Aorta (tissue), 5 donors: ENCODE results near the gene HSPB9. TPM values are rescaled to one million over a fixed set of nuclear protein-coding genes. Genes with fewer than 3 reads are reported as not detected.
A peak's percentile ranks its signal among the peaks of the same experiment; 100 is the strongest.

ENCODE experiments used
- ATAC-seq: fragments of 200-7000 bp; cut with Tn5 transposase; one replicate; pipeline ENCODE4 v1.9.1; 2022; ENCODE audit warnings: moderate library complexity; ENCODE audit not compliant: low FRiP score
- DNase-seq, 2 donors: peaks; one replicate each; pipeline ENCODE4 v3.0.0-alpha.2; 2020
- H3K27ac ChIP-seq, 2 donors: one replicate each; pipeline ENCODE4 v1.5.1; 2013; ENCODE audit warnings: low read length in 2 of 2, mild to moderate bottlenecking in 2 of 2, moderate library complexity in 2 of 2, control low read depth in 1 of 2, inconsistent platforms in 1 of 2, low read depth in 1 of 2
- H3K27me3 ChIP-seq, 2 donors: one replicate each; pipeline ENCODE4 v1.6.1; 2013; ENCODE audit warnings: control low read depth in 1 of 2, low read length in 1 of 2, mild to moderate bottlenecking in 1 of 2, moderate library complexity in 1 of 2; ENCODE audit not compliant: insufficient read depth in 2 of 2, control insufficient read depth in 1 of 2
- H3K36me3 ChIP-seq, 2 donors: one replicate each; pipeline ENCODE4 v1.6.1; 2013; ENCODE audit warnings: control low read depth in 1 of 2, low read length in 1 of 2, mild to moderate bottlenecking in 1 of 2; ENCODE audit not compliant: insufficient read depth in 2 of 2, control insufficient read depth in 1 of 2
- H3K4me1 ChIP-seq, 2 donors: one replicate each; pipeline ENCODE4 v1.6.1; 2013; ENCODE audit warnings: low read length in 2 of 2, control low read depth in 1 of 2, mild to moderate bottlenecking in 1 of 2, moderate library complexity in 1 of 2; ENCODE audit not compliant: insufficient read depth in 2 of 2, control insufficient read depth in 1 of 2
- H3K4me3 ChIP-seq, 2 donors: one replicate each; pipeline ENCODE4 v1.5.1; 2013; ENCODE audit warnings: low read length in 2 of 2, control low read depth in 1 of 2, mild to moderate bottlenecking in 1 of 2
- H3K9me3 ChIP-seq: one replicate; pipeline ENCODE4 v1.6.1; 2013; ENCODE audit warnings: mild to moderate bottlenecking, low read length; ENCODE audit not compliant: control insufficient read depth
- WGBS, 2 donors: extraction: QIAGEN DNeasy Blood & Tissue Kit; methylation state at CpG; one replicate each; pipeline ENCODE4 v1.1.7; 2013; 5-methylcytosine and 5-hydroxymethylcytosine counted together
- intact Hi-C, 2 donors: fragments of 100-400 bp; cut with DNase I; formaldehyde crosslinking; loops; one replicate each; pipeline versions ENCODE4 v1.14.2 to v1.15.0; 2022
- polyA plus RNA-seq, 2 donors: library from polyadenylated mRNA; stranded (reverse); fragments of 200-250 nt; gene quantifications; one replicate each; pipeline ENCODE4 v1.2.3, GENCODE V29; 2013
- total RNA-seq, 2 donors: library from RNA; stranded (reverse); fragmentation: NEBNext Ultra II Directional; extraction: Animal tissue kit (Norgen Biotek cat#: 25700); gene quantifications; one replicate each; pipeline ENCODE4 v1.2.1, GENCODE V29; 2021
- donor health status: healthy with polysubstance abuse.
- donor health status: Bipolar disorder and iron deficiency.
- donor health status: DM: no; HTN: no; CAD: no.
- donor health status: DM: no; HTN: no; CAD: no.
- donor health status: DM: yes; HTN: yes; CAD: no.

Gene HSPB9
- total and polyA plus RNA-seq, 4 donors: 0.15 to 0.63 TPM; not detected in 2

GRCh38 chr17:42124256-42124655 lies 1.7 kb downstream of the HSPB9 start:
- DNase-seq (no peak), ATAC-seq (no peak)
- Histone ChIP-seq H3K9me3 (no peaks in the 10 kb centered on the region), H3K27ac (no peak overlapping the region), H3K4me3 (no peak overlapping the region), H3K27me3 (no peaks in the 10 kb centered on the region), H3K36me3 (peaks cover 0 to 11% of the 10 kb centered on the region in 2 donors), H3K4me1 (no peaks in the 10 kb centered on the region)
- 80 to 87% methylated on average over 3 of the region's 3 CpGs for WGBS, 2 donors
- intact Hi-C loops: no loop called here

- WGBS, 2 donors: 73 to 78% methylated on average over 12 of the region's 12 CpGs
- Histone ChIP-seq H3K9me3 (no peaks in the 10 kb centered on the region), H3K4me1 (no peaks in the 10 kb centered on the region), H3K27ac (no peak overlapping the region), H3K4me3 (no peak overlapping the region), H3K27me3 (no peaks in the 10 kb centered on the region), H3K36me3 (peaks cover 0 to 18% of the 10 kb centered on the region in 2 donors)
- intact Hi-C loops: no loop called here
- DNase-seq (no peak), ATAC-seq (no peak)
These were observed 3.0 kb downstream of the HSPB9 start for GRCh38 chr17:42125565-42125964.

GRCh38 chr17:42126836-42127235 lies 4.2 kb downstream of the HSPB9 start:
- H3K36me3 ChIP-seq: peaks cover 0 to 18% of the 10 kb centered on the region in 2 donors
- no peaks in the 10 kb centered on the region for H3K27me3 ChIP-seq
- H3K9me3 ChIP-seq: no peaks in the 10 kb centered on the region
- WGBS, 2 donors: 85 to 91% methylated on average over 3 of the region's 3 CpGs
- ATAC-seq: no peak
- no peak for DNase-seq
- H3K27ac ChIP-seq: no peak overlapping the region
- intact Hi-C loops: no loop called here
- H3K4me3 ChIP-seq: no peak overlapping the region
- H3K4me1 ChIP-seq: no peaks in the 10 kb centered on the region

- ATAC-seq (no peak), DNase-seq (no peak)
- Histone ChIP-seq H3K4me3 (no peak overlapping the region), H3K4me1 (no peaks in the 10 kb centered on the region), H3K36me3 (peaks cover 0 to 18% of the 10 kb centered on the region in 2 donors), H3K27ac (no peak overlapping the region), H3K9me3 (no peaks in the 10 kb centered on the region), H3K27me3 (no peaks in the 10 kb centered on the region)
- intact Hi-C loops: no loop called here
- WGBS, 2 donors: 95 to 96% methylated on average over 6 of the region's 6 CpGs
These were observed 4.8 kb downstream of the HSPB9 start for GRCh38 chr17:42127414-42127813.

- intact Hi-C loops: no loop called here
- DNase-seq (peak in 1 of 2 donors; percentile 85), ATAC-seq (peak; percentile 31)
- WGBS, 2 donors: 92 to 96% methylated on average over 8 of the region's 8 CpGs
- Histone ChIP-seq H3K4me3 (no peak overlapping the region), H3K27me3 (no peaks in the 10 kb centered on the region), H3K36me3 (peaks cover 0 to 18% of the 10 kb centered on the region in 2 donors), H3K27ac (no peak overlapping the region), H3K9me3 (no peaks in the 10 kb centered on the region), H3K4me1 (no peaks in the 10 kb centered on the region)
These were observed 6.7 kb downstream of the HSPB9 start for GRCh38 chr17:42129109-42129837.

- WGBS, 2 donors: 90 to 93% methylated on average over 16 of the region's 16 CpGs
- Histone ChIP-seq H3K27ac (no peak overlapping the region), H3K4me1 (no peaks in the 10 kb centered on the region), H3K27me3 (no peaks in the 10 kb centered on the region), H3K4me3 (no peak overlapping the region), H3K36me3 (peaks cover 0 to 16% of the 10 kb centered on the region in 2 donors), H3K9me3 (no peaks in the 10 kb centered on the region)
- ATAC-seq (no peak), DNase-seq (no peak)
- intact Hi-C loops: no loop called here
These were observed 7.8 kb downstream of the HSPB9 start for GRCh38 chr17:42130310-42130936.

GRCh38 chr17:42131232-42131631 lies 8.6 kb downstream of the HSPB9 start:
- Histone ChIP-seq H3K4me1 (no peaks in the 10 kb centered on the region), H3K27ac (no peak overlapping the region), H3K9me3 (no peaks in the 10 kb centered on the region), H3K4me3 (no peak overlapping the region), H3K36me3 (peaks cover 0 to 13% of the 10 kb centered on the region in 2 donors), H3K27me3 (no peaks in the 10 kb centered on the region)
- no peak for ATAC-seq
- intact Hi-C loops: no loop called here
- WGBS, 2 donors: 88 to 95% methylated on average over 4 of the region's 4 CpGs
- DNase-seq: no peak

- 50 to 54% methylated on average over 4 of the region's 4 CpGs for WGBS, 2 donors
- H3K36me3 ChIP-seq: peaks cover 0 to 13% of the 10 kb centered on the region in 2 donors
- H3K27ac ChIP-seq: no peak overlapping the region
- H3K9me3 ChIP-seq: no peaks in the 10 kb centered on the region
- intact Hi-C loops: no loop called here
- ATAC-seq: no peak
- no peaks in the 10 kb centered on the region for H3K27me3 ChIP-seq
- H3K4me3 ChIP-seq: no peak overlapping the region
- DNase-seq: no peak
- no peaks in the 10 kb centered on the region for H3K4me1 ChIP-seq
These were observed 9.4 kb downstream of the HSPB9 start for GRCh38 chr17:42131981-42132432.

GRCh38 chr17:42132941-42133340 lies 10.3 kb downstream of the HSPB9 start:
- H3K4me1 ChIP-seq: no peaks in the 10 kb centered on the region
- peaks cover 0 to 13% of the 10 kb centered on the region in 2 donors for H3K36me3 ChIP-seq
- WGBS, 2 donors: 23 to 27% methylated on average over 3 of the region's 3 CpGs
- H3K9me3 ChIP-seq: no peaks in the 10 kb centered on the region
- intact Hi-C loops: no loop called here
- no peaks in the 10 kb centered on the region for H3K27me3 ChIP-seq
- no peak overlapping the region for H3K4me3 ChIP-seq
- ATAC-seq: peak; percentile 37
- peak overlapping the region in 1 of 2 donors; percentile 37 for H3K27ac ChIP-seq
- peak in 1 of 2 donors; percentile 86 for DNase-seq
